SK-N-DZ (cell line): Measurements from ENCODE around the gene GLDN.
"Not testable (repeated sequence)": the region's sequence is repeated elsewhere in the genome, so short reads cannot be mapped to it uniquely, and the experiment has no call there.

Source experiments
- DNase-seq: peaks from one replicate; pipeline ENCODE4 v3.0.0-alpha.2; 2015; ENCODE audit warnings: low spot score
- small RNA-seq, 2 experiments: library from RNA; depleted of rRNA; stranded (forward); fragments of <200 nt; gene quantifications; one replicate each; pipeline ENCODE3, GENCODE V24; 2014

The GLDN gene

GRCh38 chr15:51444112-51444511 lies 102.7 kb downstream of the GLDN start:
- DNase-seq, result no peak

GRCh38 chr15:51444807-51445206 lies 103.4 kb downstream of the GLDN start:
- DNase-seq, result no peak

GRCh38 chr15:51446029-51446744 lies 104.7 kb downstream of the GLDN start:
- DNase-seq, result not testable (repeated sequence)

- DNase-seq, result no peak
These were observed 106.6 kb downstream of the GLDN start for GRCh38 chr15:51447855-51448621.

GRCh38 chr15:51448622-51449399 lies 107.4 kb downstream of the GLDN start:
- DNase-seq, result no peak

- DNase-seq, result no peak
These were observed 108.5 kb downstream of the GLDN start for GRCh38 chr15:51450001-51450400.

Small RNA genes lying within 50 kb of the gene (small RNA-seq; reads per million reads assigned to genes)
- gene AC020891.4 (0 reads per million in 2 experiments), gene MIR7973-1 (0 reads per million in 2 experiments)
